ENCODE results near the gene KRTAP1-3.

Gene KRTAP1-3

DNA sequence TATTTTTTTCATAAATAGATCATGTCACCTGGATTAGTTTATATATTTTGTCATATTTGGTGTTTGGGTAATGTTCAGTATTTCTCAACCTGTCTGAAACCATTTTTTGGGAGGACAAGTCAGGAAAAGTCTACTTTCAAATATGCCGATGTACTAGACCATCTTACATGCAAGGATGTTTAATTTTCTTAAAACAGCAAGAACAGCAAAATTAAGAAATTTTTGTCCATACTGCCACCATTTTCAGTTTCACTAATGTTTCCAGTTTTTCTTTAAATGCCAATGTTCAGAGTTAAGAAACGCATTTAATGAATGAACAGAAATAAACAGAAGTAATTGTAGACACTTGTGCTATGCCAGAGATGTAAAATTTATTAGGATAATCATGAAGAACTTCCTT lies 41.6 kb downstream of the KRTAP1-3 start:
- H4K20me1 ChIP-seq (ENCODE audit: insufficient read depth) = no peaks in the 10 kb centered on the region
- H3K4me3 ChIP-seq (IDR thresholded peaks at IDR 0.05; ENCODE audit: insufficient read depth, low read depth, low read length) = no peak overlapping the region
- TF ChIP-seq CTCF (conservative IDR thresholded peaks at IDR 0.05; ENCODE audit: low read depth, low read length) = no peak
- no peak overlapping the region for H3K9ac ChIP-seq
- no peaks in the 10 kb centered on the region for H3K79me2 ChIP-seq (ENCODE audit: insufficient read depth, low read depth)
- no peaks in the 10 kb centered on the region for H3K4me1 ChIP-seq (ENCODE audit: low read depth, poor library complexity, severe bottlenecking)
- no peak overlapping the region for H3K27ac ChIP-seq
- no peak overlapping the region for H3K4me2 ChIP-seq
- no peaks in the 10 kb centered on the region for H3K27me3 ChIP-seq (ENCODE audit: insufficient read depth, low read depth)
- H2AFZ ChIP-seq (ENCODE audit: low read depth) = no peak overlapping the region
- no peaks in the 10 kb centered on the region for H3K36me3 ChIP-seq (ENCODE audit: insufficient read depth)

DNA sequence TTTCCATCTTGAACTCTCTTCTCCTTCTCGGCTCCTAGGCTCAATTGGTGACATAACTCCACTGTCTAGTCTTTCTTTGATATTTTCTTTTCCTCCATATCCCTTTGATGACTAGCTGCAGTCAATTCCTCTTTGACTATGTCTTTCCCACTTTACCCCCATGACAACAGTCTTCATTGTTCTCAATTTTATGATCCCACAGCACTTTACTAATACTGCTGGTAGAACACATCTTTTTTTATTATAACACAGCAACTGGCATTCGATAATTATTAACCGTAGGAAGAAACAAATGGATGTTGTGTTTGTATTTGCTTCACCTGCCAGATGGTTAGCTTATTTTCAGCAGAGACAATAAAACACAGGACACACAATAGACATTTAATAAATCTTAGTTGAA lies 42.0 kb downstream of the KRTAP1-3 start:
- no peaks in the 10 kb centered on the region for H3K4me1 ChIP-seq (ENCODE audit: low read depth, poor library complexity, severe bottlenecking)
- H2AFZ ChIP-seq (ENCODE audit: low read depth) = no peak overlapping the region
- H4K20me1 ChIP-seq (ENCODE audit: insufficient read depth) = no peaks in the 10 kb centered on the region
- TF ChIP-seq CTCF (conservative IDR thresholded peaks at IDR 0.05; ENCODE audit: low read depth, low read length) = no peak
- no peak overlapping the region for H3K9ac ChIP-seq
- H3K36me3 ChIP-seq (ENCODE audit: insufficient read depth) = no peaks in the 10 kb centered on the region
- no peak overlapping the region for H3K4me3 ChIP-seq (IDR thresholded peaks at IDR 0.05; ENCODE audit: insufficient read depth, low read depth, low read length)
- no peak overlapping the region for H3K4me2 ChIP-seq
- H3K79me2 ChIP-seq (ENCODE audit: insufficient read depth, low read depth) = no peaks in the 10 kb centered on the region
- H3K27ac ChIP-seq = no peak overlapping the region
- H3K27me3 ChIP-seq (ENCODE audit: insufficient read depth, low read depth) = no peaks in the 10 kb centered on the region

GRCh38 chr17:40986920-40987319 lies 47.8 kb downstream of the KRTAP1-3 start:
- no peak overlapping the region for H3K4me3 ChIP-seq (IDR thresholded peaks at IDR 0.05; ENCODE audit: insufficient read depth, low read depth, low read length)
- H3K27me3 ChIP-seq (ENCODE audit: insufficient read depth, low read depth) = no peaks in the 10 kb centered on the region
- no peak overlapping the region for H3K9ac ChIP-seq
- no peak overlapping the region for H3K4me2 ChIP-seq
- H4K20me1 ChIP-seq (ENCODE audit: insufficient read depth) = no peaks in the 10 kb centered on the region
- no peak overlapping the region for H3K27ac ChIP-seq
- no peaks in the 10 kb centered on the region for H3K79me2 ChIP-seq (ENCODE audit: insufficient read depth, low read depth)
- H3K36me3 ChIP-seq (ENCODE audit: insufficient read depth) = no peaks in the 10 kb centered on the region
- no peak for TF ChIP-seq CTCF (conservative IDR thresholded peaks at IDR 0.05; ENCODE audit: low read depth, low read length)
- no peak overlapping the region for H2AFZ ChIP-seq (ENCODE audit: low read depth)
- H3K4me1 ChIP-seq (ENCODE audit: low read depth, poor library complexity, severe bottlenecking) = no peaks in the 10 kb centered on the region

DNA sequence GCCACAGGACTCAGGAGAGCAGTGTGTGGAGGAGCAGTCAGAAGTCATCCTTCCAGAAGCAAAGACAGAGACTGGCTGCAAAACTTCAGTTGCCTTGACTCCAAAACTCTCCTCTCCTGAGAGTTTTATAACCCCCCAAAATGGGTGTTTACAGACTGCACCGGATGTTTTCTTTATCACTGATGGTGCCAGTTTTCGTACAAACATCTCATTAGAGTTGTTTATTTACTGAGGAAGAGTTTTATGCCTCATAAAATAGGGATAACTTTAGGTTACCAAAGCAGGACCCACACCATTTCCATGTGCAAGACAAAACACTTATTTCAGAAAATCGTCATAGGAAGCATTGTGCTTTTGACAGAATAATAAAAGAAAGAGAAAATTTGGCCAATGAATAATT lies 50.4 kb downstream of the KRTAP1-3 start, which contains the start of gene KRT40:
Gene KRT40 (minus strand): TSS at position 101 of the 400 bp plus-strand sequence. CDS start 53 bp downstream, at position 48.
- Histone ChIP-seq H4K20me1 (ENCODE audit: insufficient read depth) (no peaks in the 10 kb centered on the region), H3K27me3 (ENCODE audit: insufficient read depth, low read depth) (no peaks in the 10 kb centered on the region), H3K79me2 (ENCODE audit: insufficient read depth, low read depth) (no peaks in the 10 kb centered on the region), H3K36me3 (ENCODE audit: insufficient read depth) (no peaks in the 10 kb centered on the region), H3K27ac (no peak within 1 kb of the TSS), H3K4me1 (ENCODE audit: low read depth, poor library complexity, severe bottlenecking) (no peaks in the 10 kb centered on the region), H3K4me3 (IDR thresholded peaks at IDR 0.05; ENCODE audit: insufficient read depth, low read depth, low read length) (no peak within 1 kb of the TSS), H3K9ac (no peak within 1 kb of the TSS), H2AFZ (ENCODE audit: low read depth) (no peak within 1 kb of the TSS), H3K4me2 (no peak within 1 kb of the TSS)
- TF ChIP-seq CTCF (conservative IDR thresholded peaks at IDR 0.05; ENCODE audit: low read depth, low read length) = no peak

All from KMS-11 (cell line).